ENCODE measurements around the gene OR6X1.

DNA sequence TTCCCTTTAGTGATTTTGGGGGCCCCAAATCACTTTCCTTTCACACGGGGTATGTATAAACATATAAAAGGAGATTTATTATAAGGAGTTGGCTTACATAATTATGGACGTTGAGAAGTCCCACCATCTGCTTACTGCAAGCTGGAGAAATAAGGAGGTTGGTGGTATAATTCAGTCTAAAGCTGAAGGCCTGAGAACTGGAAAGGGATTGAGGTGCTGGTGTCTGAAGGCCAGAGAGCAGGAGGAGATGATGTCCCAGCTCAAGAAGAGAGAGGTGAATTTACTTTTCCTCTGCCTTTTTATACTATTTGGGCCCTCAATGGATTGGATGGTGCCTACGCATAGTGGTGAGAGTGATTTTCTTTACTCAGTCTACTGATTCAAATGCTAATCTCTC, 11.6 kb downstream of the OR6X1 start:
- TF ChIP-seq CTCF (IDR thresholded peaks at IDR 0.05; ENCODE audit: insufficient read depth, low read depth, low read length) (no peak), EZH2 (IDR thresholded peaks at IDR 0.05; ENCODE audit: insufficient read depth, low read length) (no peak)
